WI38 (cell line): ENCODE data around the gene PFDN1.

Experiments used
- H3K4me3 ChIP-seq: 2 replicates; pipeline ENCODE4 v1.5.1; 2011; ENCODE audit warnings: low read depth, mild to moderate bottlenecking, control low read depth, low read length
- CTCF ChIP-seq: IDR thresholded peaks from 2 replicates; pipeline ENCODE4 v1.5.1; 2012; ENCODE audit warnings: low read depth, mild to moderate bottlenecking, control low read depth, low read length

The PFDN1 gene

GRCh38 chr5:140227046-140227445 lies 75.9 kb downstream of the PFDN1 start:
- no peak for TF ChIP-seq CTCF
- H3K4me3 ChIP-seq = no peak overlapping the region

GRCh38 chr5:140225396-140225795 lies 77.5 kb downstream of the PFDN1 start:
- no peak overlapping the region for H3K4me3 ChIP-seq
- no peak for TF ChIP-seq CTCF

- no peak overlapping the region for H3K4me3 ChIP-seq
- TF ChIP-seq CTCF = no peak
These were observed 78.2 kb downstream of the PFDN1 start for GRCh38 chr5:140224658-140225057.

- H3K4me3 ChIP-seq = no peak overlapping the region
- no peak for TF ChIP-seq CTCF
These were observed 79.3 kb downstream of the PFDN1 start for GRCh38 chr5:140223567-140223966.

- no peak overlapping the region for H3K4me3 ChIP-seq
- TF ChIP-seq CTCF = no peak
These were observed 80.5 kb downstream of the PFDN1 start for GRCh38 chr5:140222416-140222815.

- no peak for TF ChIP-seq CTCF
- no peak overlapping the region for H3K4me3 ChIP-seq
These were observed 81.1 kb downstream of the PFDN1 start for GRCh38 chr5:140221697-140222223.

GRCh38 chr5:140220698-140221064 lies 82.2 kb downstream of the PFDN1 start:
- H3K4me3 ChIP-seq = no peak overlapping the region
- TF ChIP-seq CTCF = no peak
